Common myeloid progenitor, CD34-positive (primary cell): ENCODE results near the gene ATF7.

Experiments used
- CTCF ChIA-PET: fragments of 350-600 bp; sonication (Branson Sonifier 250); formaldehyde crosslinking; loops from one replicate; lab custom pipeline; 2021; ENCODE audit warnings: antibody characterized with exemption; lab: Charles Lee
- POLR2A ChIA-PET: fragments of 350-600 bp; sonication (Branson Sonifier 250); formaldehyde crosslinking; loops from one replicate; lab custom pipeline; 2021; ENCODE audit warnings: antibody characterized with exemption; lab: Charles Lee
- DNase-seq, 3 donors: peaks; one replicate each; pipeline versions ENCODE4 v3.0.0 to v3.0.0-alpha.2; 2013
- H3K27ac ChIP-seq, 2 experiments: 1 replicate in 1 of 2; 2 replicates in 1 of 2; pipeline ENCODE4 v1.7.0; 2013; ENCODE audit warnings: inconsistent platforms in 2 of 2, low read length in 2 of 2, mild to moderate bottlenecking in 2 of 2, low read depth in 1 of 2, moderate library complexity in 1 of 2; ENCODE audit not compliant: severe bottlenecking in 2 of 2, insufficient read depth in 1 of 2, poor library complexity in 1 of 2
- H3K27me3 ChIP-seq, 5 experiments: replicated peaks in 2 of 5; 1 replicate in 3 of 5; 2 replicates in 2 of 5; pipeline versions ENCODE4 v1.6.1 to v1.7.0; 2013; ENCODE audit warnings: low read length in 4 of 5, mild to moderate bottlenecking in 2 of 5, moderate library complexity in 2 of 5, inconsistent platforms in 1 of 5; ENCODE audit not compliant: insufficient read depth in 5 of 5, control insufficient read depth in 4 of 5
- H3K36me3 ChIP-seq, 4 experiments: 1 replicate in 2 of 4; 2 replicates in 2 of 4; pipeline versions ENCODE4 v1.6.1 to v1.7.0; 2013; ENCODE audit warnings: low read length in 3 of 4, control low read depth in 1 of 4, mild to moderate bottlenecking in 1 of 4; ENCODE audit not compliant: control insufficient read depth in 4 of 4, insufficient read depth in 4 of 4
- H3K4me1 ChIP-seq, 4 experiments: 1 replicate in 3 of 4; 2 replicates in 1 of 4; pipeline versions ENCODE4 v1.6.1 to v1.7.1; 2013; ENCODE audit warnings: low read length in 3 of 4, mild to moderate bottlenecking in 3 of 4, control low read depth in 1 of 4, inconsistent platforms in 1 of 4, moderate library complexity in 1 of 4; ENCODE audit not compliant: control insufficient read depth in 4 of 4, insufficient read depth in 4 of 4; ENCODE audit errors: control extremely low read depth in 1 of 4
- H3K4me3 ChIP-seq, 7 experiments: 1 replicate in 4 of 7; 2 replicates in 3 of 7; pipeline versions ENCODE4 v1.5.1 to v1.7.0; 2013; ENCODE audit warnings: mild to moderate bottlenecking in 7 of 7, low read length in 6 of 7, moderate library complexity in 6 of 7, inconsistent platforms in 2 of 7, low read depth in 2 of 7, control low read depth in 1 of 7; ENCODE audit not compliant: insufficient read depth in 4 of 7, control insufficient read depth in 1 of 7; ENCODE audit errors: extremely low read depth in 1 of 7
- H3K9me3 ChIP-seq, 5 experiments: 1 replicate in 4 of 5; 2 replicates in 1 of 5; pipeline versions ENCODE4 v1.6.1 to v1.7.1; 2013; ENCODE audit warnings: low read length in 4 of 5, mild to moderate bottlenecking in 2 of 5, inconsistent platforms in 1 of 5, low read depth in 1 of 5, moderate library complexity in 1 of 5; ENCODE audit not compliant: control insufficient read depth in 4 of 5, insufficient read depth in 2 of 5; ENCODE audit errors: control extremely low read depth in 1 of 5
- WGBS: methylation state at CpG from one replicate; pipeline ENCODE4 v1.1.5; 2013; ENCODE audit not compliant: insufficient coverage; 5-methylcytosine and 5-hydroxymethylcytosine counted together

Gene ATF7

DNA sequence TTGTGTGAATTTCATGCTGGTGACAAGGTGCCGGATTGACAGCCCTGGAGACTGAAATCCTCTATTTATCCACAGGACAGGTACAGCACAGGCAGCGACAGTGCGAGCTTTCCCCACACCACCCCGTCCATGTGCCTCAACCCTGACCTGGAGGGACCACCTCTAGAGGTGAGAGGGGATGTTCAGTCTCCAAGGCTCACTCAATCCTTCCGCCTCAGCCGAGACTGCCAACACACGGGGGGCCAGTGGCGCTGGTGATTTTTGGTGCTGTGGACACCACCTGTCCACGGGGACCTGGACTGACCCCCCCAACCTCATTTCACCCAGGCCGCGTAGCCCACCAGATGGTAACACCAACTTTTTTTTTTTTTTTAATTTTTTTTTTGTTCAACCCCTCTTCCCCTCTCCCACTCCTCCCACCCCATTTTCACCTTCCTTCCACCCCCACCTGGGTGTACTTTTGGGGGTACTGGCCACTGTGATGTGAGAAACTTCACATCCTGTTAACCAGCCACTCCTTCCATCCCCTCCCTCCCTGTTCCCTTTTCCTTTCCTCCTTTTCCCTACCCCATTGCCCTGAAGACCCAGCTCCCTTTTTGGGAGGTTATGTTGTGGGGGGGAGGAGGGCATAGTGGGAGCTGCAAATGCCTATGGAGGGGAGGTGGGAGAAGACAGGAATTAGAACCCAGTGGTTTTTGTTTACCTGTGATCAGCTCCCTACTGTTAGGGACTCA, 161.3 kb downstream of the ATF7 start:
- CTCF ChIA-PET, result interaction anchor here (1.2 to 3.8 kb wide), 3 partner anchors 9 to 25 kb away, joined by 4 to 24 read pairs (median 6); no protein-coding TSS in a partner anchor
- 94% methylated on average over 6 of the region's 11 CpGs for WGBS
- H3K9me3 ChIP-seq, result no peaks in the 10 kb centered on the region
- no peak for DNase-seq
- peaks cover 51 to 99% (median 89%) of the 10 kb centered on the region in 4 experiments for H3K36me3 ChIP-seq
- POLR2A ChIA-PET, result interaction anchor here (0.5 kb wide), 1 partner anchor 12 kb away, joined by 3 read pairs; no protein-coding TSS in a partner anchor
- no peaks in the 10 kb centered on the region for H3K4me1 ChIP-seq
- H3K4me3 ChIP-seq, result no peak overlapping the region
- no peak overlapping the region for H3K27ac ChIP-seq
- no peaks in the 10 kb centered on the region for H3K27me3 ChIP-seq

DNA sequence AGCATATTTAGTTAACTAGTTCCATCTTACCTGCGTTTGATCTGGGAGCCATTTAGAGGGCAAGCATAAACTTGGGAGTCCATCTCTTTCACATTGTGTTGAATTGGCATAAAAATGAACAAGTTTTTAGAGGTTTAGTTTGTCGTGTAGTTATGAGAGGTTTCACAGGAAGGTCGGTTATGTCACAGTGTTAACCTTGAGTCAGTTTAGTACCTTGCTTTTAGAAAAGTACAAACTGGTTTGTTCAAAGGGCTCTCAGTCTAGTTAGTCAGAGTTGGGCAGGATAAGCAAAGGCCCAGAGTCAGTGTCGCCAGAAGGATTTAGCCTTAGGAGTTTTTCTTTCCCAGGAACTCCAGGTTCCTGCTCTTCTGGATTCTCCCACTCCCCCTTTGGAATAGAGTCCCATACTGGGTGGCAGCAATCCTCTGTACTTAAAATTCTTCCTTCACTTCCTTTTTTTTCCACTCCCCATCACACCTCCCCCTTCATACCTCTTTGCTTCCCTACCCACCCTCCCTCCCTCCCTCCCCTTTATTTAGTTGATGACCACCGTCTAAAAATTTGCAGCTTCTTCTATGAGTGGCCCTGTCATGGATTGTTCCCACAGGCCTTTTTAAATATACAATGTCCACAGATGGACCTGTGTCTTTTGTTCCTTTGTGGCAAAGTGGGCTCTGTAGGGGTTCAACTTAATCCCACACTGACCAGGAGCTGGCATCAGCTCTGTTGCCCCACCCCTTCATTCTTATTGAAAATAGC, 162.2 kb downstream of the ATF7 start:
- no peak for DNase-seq
- H3K27me3 ChIP-seq, result no peaks in the 10 kb centered on the region
- no peaks in the 10 kb centered on the region for H3K4me1 ChIP-seq
- H3K9me3 ChIP-seq, result no peaks in the 10 kb centered on the region
- H3K36me3 ChIP-seq, result peaks cover 48 to 100% (median 89%) of the 10 kb centered on the region in 4 experiments
- no peak overlapping the region for H3K27ac ChIP-seq
- ChIA-PET POLR2A (no interaction called here), CTCF (interaction anchor here (1.2 to 3.8 kb wide), 3 partner anchors 8 to 26 kb away, joined by 4 to 24 read pairs (median 6); no protein-coding TSS in a partner anchor)
- WGBS, result 83% methylated on average over 3 of the region's 5 CpGs
- no peak overlapping the region for H3K4me3 ChIP-seq

DNA sequence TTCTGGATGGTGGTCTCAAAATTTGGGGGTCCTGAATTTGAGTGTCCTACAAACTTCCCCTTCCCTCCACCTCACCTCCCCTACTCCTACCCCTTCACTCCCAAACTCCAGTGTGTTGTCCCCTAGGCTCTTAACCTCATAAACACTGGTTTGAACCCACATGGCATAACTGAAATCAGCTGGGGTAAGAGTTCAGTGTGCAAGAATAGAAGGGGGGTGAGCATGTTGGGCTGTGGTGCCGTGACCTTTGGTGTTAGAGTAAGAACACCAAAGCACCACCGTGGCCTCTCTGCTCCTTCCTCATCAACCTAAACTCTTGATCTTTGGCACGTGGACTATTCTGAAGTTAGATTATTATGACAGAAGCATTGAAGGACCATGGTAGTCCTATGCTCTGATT, 163.2 kb downstream of the ATF7 start:
- H3K27me3 ChIP-seq, result no peaks in the 10 kb centered on the region
- 100% methylated on average over 1 of the region's 3 CpGs for WGBS
- peaks cover 42 to 100% (median 87%) of the 10 kb centered on the region in 4 experiments for H3K36me3 ChIP-seq
- no peak overlapping the region for H3K4me3 ChIP-seq
- no peaks in the 10 kb centered on the region for H3K4me1 ChIP-seq
- no peaks in the 10 kb centered on the region for H3K9me3 ChIP-seq
- no peak for DNase-seq
- ChIA-PET POLR2A (interaction anchor here (2.6 kb wide), 1 partner anchor 20 kb away, joined by 5 read pairs; no protein-coding TSS in a partner anchor), CTCF (interaction anchor here (3.8 kb wide), 1 partner anchor 12 kb away, joined by 24 read pairs; no protein-coding TSS in a partner anchor)
- H3K27ac ChIP-seq, result no peak overlapping the region

DNA sequence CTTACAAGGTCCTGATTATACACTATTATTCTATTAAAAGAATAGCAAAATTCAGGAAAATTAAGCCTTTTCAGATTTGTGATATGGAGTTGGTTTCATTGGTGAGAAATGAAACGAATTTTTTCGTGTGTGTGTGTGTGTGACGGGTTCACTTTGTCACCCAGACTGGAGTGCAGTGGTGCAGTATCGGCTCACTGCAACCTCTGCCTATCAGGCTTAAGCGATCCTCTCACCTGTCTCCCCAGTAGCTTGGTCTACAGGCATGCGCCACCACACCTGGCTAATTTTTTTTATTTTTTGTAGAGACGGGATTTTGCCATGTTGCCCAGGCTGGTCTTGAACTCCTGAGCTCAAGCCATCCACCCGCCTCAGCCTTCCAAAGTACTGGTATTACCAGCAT, 164.6 kb downstream of the ATF7 start:
- Histone ChIP-seq H3K27ac (no peak overlapping the region), H3K27me3 (no peaks in the 10 kb centered on the region), H3K36me3 (peaks cover 35 to 100% (median 84%) of the 10 kb centered on the region in 4 experiments), H3K4me3 (no peak overlapping the region), H3K4me1 (no peaks in the 10 kb centered on the region), H3K9me3 (no peaks in the 10 kb centered on the region)
- ChIA-PET POLR2A (interaction anchor here (2.6 kb wide), 1 partner anchor 21 kb away, joined by 5 read pairs; no protein-coding TSS in a partner anchor), CTCF (interaction anchor here (1.0 to 2.0 kb wide), 3 partner anchors 9 to 14 kb away, joined by 3 to 9 read pairs (median 4); no protein-coding TSS in a partner anchor)
- DNase-seq, result no peak
- 80% methylated on average over 1 of the region's 8 CpGs for WGBS

DNA sequence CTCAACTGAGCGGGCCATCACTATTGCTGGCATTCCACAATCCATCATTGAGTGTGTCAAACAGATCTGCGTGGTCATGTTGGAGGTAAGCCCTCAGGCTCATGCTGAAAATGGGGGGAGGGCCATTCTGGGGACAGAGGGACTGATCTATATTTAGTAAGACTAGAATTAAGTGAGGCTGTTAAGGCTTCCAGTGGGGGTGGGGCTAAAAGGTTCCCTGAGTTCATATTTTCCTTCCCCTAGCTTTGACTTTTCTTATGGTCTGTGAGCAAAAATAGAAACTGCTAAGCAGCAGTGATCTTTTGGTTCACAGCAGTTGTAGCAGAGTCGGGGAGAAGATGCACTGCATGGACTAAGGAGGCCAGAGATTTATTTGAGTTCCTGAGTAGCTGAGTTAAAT, 165.1 kb downstream of the ATF7 start:
- ChIA-PET CTCF (interaction anchor here (2.0 kb wide), 1 partner anchor 15 kb away, joined by 9 read pairs; no protein-coding TSS in a partner anchor), POLR2A (interaction anchor here (2.6 kb wide), 1 partner anchor 21 kb away, joined by 5 read pairs; no protein-coding TSS in a partner anchor)
- Histone ChIP-seq H3K4me3 (no peak overlapping the region), H3K27ac (no peak overlapping the region), H3K9me3 (no peaks in the 10 kb centered on the region), H3K27me3 (no peaks in the 10 kb centered on the region), H3K4me1 (no peaks in the 10 kb centered on the region), H3K36me3 (peaks cover 33 to 100% (median 82%) of the 10 kb centered on the region in 4 experiments)
- 100% methylated on average over 3 of the region's 3 CpGs for WGBS
- DNase-seq, result no peak

DNA sequence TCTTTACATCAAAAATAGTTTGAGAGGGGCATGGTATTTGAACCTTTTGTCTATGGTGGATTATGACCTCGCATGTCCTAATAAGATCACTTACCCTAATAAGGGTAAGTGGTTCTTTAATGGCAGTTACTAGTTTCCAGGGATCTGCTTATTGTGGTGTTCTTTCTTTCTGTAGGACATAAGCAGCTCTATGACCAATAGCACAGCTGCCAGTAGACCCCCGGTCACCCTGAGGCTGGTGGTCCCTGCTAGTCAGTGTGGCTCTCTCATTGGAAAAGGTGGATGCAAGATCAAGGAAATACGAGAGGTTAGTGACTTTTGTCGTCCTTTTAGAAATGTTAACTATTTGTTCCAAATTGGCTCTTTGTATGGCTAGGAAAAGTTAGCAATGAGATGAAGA, 167.1 kb downstream of the ATF7 start:
- 100% methylated on average over 3 of the region's 4 CpGs for WGBS
- Histone ChIP-seq H3K4me3 (no peak overlapping the region), H3K36me3 (peaks cover 35 to 100% (median 77%) of the 10 kb centered on the region in 4 experiments), H3K9me3 (no peaks in the 10 kb centered on the region), H3K27me3 (no peaks in the 10 kb centered on the region), H3K4me1 (peaks cover 0 to 4% (median 2%) of the 10 kb centered on the region in 4 experiments), H3K27ac (no peak overlapping the region)
- POLR2A ChIA-PET, result no interaction called here
- CTCF ChIA-PET, result interaction anchor here (1.0 to 3.2 kb wide), 4 partner anchors 14 to 114 kb away, joined by 3 to 13 read pairs (median 6); no protein-coding TSS in a partner anchor
- DNase-seq, result no peak
